Ovary (tissue), 9 donors: ENCODE measurements around the gene NOL9. TPM values are rescaled to one million over a fixed set of nuclear protein-coding genes. Genes with fewer than 3 reads are reported as not detected.

Experiments
- DNase-seq, 5 donors: peaks; one replicate each; pipeline ENCODE4 v3.0.0-alpha.2; 2019 to 2020
- H3K27ac ChIP-seq, 2 donors: fragments of 200-600 bp; one replicate each; pipeline versions ENCODE4 v1.5.1 to v1.8.0; 2019 to 2022
- H3K27me3 ChIP-seq: fragments of 200-600 bp; one replicate; pipeline ENCODE4 v1.8.0; 2022
- H3K36me3 ChIP-seq: fragments of 200-600 bp; sonication (generic); one replicate; pipeline ENCODE4 v1.5.1; 2019
- H3K4me1 ChIP-seq: one replicate; pipeline ENCODE4 v1.8.1; 2013; ENCODE audit warnings: mild to moderate bottlenecking, moderate library complexity; ENCODE audit not compliant: insufficient read depth
- H3K4me3 ChIP-seq: fragments of 200-600 bp; sonication (generic); one replicate; pipeline ENCODE4 v1.5.1; 2017
- H3K9me3 ChIP-seq, 2 donors: fragments of 200-600 bp in 1 of 2; sonication (generic) in 1 of 2; one replicate each; pipeline versions ENCODE4 v1.5.1 to v1.8.1; 2013 to 2019; ENCODE audit warnings: mild to moderate bottlenecking in 1 of 2, moderate library complexity in 1 of 2
- EP300 ChIP-seq: sonication (generic); formaldehyde crosslinking; IDR thresholded peaks from one replicate; pipeline ENCODE4 v1.6.1; 2017; ENCODE audit warnings: antibody characterized with exemption
- POLR2A ChIP-seq: fragments of 450-650 bp; IDR thresholded peaks from one replicate; pipeline ENCODE4 v1.6.1; 2017; ENCODE audit warnings: antibody characterized with exemption, mild to moderate bottlenecking, moderate library complexity
- WGBS, 3 donors: extraction: QIAGEN DNeasy Blood & Tissue Kit in 1 of 3; methylation state at CpG; one replicate each; pipeline versions ENCODE4 v1.1.5 to v1.1.7; 2013 to 2017; 5-methylcytosine and 5-hydroxymethylcytosine counted together
- intact Hi-C, 4 donors: fragments of 100-400 bp; cut with DNase I; formaldehyde crosslinking; loops; one replicate each; pipeline versions ENCODE4 v1.11.0 to v1.15.1; 2022 to 2023
- polyA plus RNA-seq, 2 donors: library from polyadenylated mRNA; stranded (reverse); fragments of 200-250 nt in 1 of 2; fragments of 350-450 nt in 1 of 2; fragmentation: Illumina TruSeq in 1 of 2; extraction: RNeasy Lipid Tissue Mini Kit (QIAGEN cat#74804) in 1 of 2; gene quantifications; one replicate each; pipeline ENCODE4 v1.2.3, GENCODE V29; 2013 to 2014
- total RNA-seq, 7 donors: library from RNA; depleted of rRNA in 2 of 7; stranded (reverse); fragments of >200 nt in 2 of 7; fragmentation: NEBNext Ultra II Directional in 3 of 7; extraction: Animal tissue kit (Norgen Biotek cat#: 25700) in 3 of 7; gene quantifications; one replicate each; pipeline versions ENCODE4 v1.1.0 to v1.2.4, GENCODE V29; 2016 to 2023
- TF ChIP-seq, protein P1 (sequence below), 3 donors: fragments of 450-650 bp in 2 of 3; fragments of 200-600 bp in 1 of 3; IDR thresholded peaks; one replicate each; pipeline versions ENCODE4 v1.5.1 to v1.8.0; 2016 to 2022; ENCODE audit warnings: antibody characterized with exemption in 3 of 3, mild to moderate bottlenecking in 1 of 3
- donor health status: DM: no; HTN: no; CAD: no; lungs with moderate emphysema.
- donor health status: DM: no; HTN: no; CAD: no.
- donor health status: Bipolar disorder and iron deficiency.
- donor health status: DM: yes; HTN: yes; CAD: no.
- donor health status: DM: no; HTN: no; CAD: no.
- donor health status: DM: yes; HTN: yes; CAD: no.

NOL9 gene
- total and polyA plus RNA-seq, 9 donors = 7.2 to 38.9 (median 25.8) TPM

GRCh38 chr1:6585081-6585722, 30.9 kb upstream of the NOL9 start:
- H3K4me3 ChIP-seq = no peak overlapping the region
- TF ChIP-seq EP300 (no peak), POLR2A (no peak)
- TF ChIP-seq, protein P1, sequence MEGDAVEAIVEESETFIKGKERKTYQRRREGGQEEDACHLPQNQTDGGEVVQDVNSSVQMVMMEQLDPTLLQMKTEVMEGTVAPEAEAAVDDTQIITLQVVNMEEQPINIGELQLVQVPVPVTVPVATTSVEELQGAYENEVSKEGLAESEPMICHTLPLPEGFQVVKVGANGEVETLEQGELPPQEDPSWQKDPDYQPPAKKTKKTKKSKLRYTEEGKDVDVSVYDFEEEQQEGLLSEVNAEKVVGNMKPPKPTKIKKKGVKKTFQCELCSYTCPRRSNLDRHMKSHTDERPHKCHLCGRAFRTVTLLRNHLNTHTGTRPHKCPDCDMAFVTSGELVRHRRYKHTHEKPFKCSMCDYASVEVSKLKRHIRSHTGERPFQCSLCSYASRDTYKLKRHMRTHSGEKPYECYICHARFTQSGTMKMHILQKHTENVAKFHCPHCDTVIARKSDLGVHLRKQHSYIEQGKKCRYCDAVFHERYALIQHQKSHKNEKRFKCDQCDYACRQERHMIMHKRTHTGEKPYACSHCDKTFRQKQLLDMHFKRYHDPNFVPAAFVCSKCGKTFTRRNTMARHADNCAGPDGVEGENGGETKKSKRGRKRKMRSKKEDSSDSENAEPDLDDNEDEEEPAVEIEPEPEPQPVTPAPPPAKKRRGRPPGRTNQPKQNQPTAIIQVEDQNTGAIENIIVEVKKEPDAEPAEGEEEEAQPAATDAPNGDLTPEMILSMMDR (IDR thresholded peaks at IDR 0.05) = no peak
- no peaks in the 10 kb centered on the region for H3K36me3 ChIP-seq
- no peaks in the 10 kb centered on the region for H3K27me3 ChIP-seq
- intact Hi-C loops = no loop called here
- peaks cover 5% of the 10 kb centered on the region for H3K4me1 ChIP-seq
- no peak overlapping the region for H3K27ac ChIP-seq
- WGBS, 3 donors = 68 to 72% (median 69%) methylated on average over 12 of the region's 12 CpGs
- no peaks in the 10 kb centered on the region for H3K9me3 ChIP-seq
- no peak for DNase-seq

- intact Hi-C loops = loop anchor here in 1 of 4 donors (5.0 kb wide), 2 partner anchors 53 to 812 kb away; no protein-coding TSS in a partner anchor
Observed at GRCh38 chr1:6584126-6585080, 30.1 kb upstream of the NOL9 start.

GRCh38 chr1:6582370-6582769, 28.1 kb upstream of the NOL9 start:
- 65 to 83% (median 75%) methylated on average over 1 of the region's 1 CpG for WGBS, 3 donors
- H3K27ac ChIP-seq = no peak overlapping the region
- H3K36me3 ChIP-seq = no peaks in the 10 kb centered on the region
- H3K4me3 ChIP-seq = no peak overlapping the region
- H3K9me3 ChIP-seq = no peaks in the 10 kb centered on the region
- intact Hi-C loops = loop anchor here in 1 of 4 donors (5.0 kb wide), 2 partner anchors 55 to 810 kb away; no protein-coding TSS in a partner anchor
- H3K27me3 ChIP-seq = no peaks in the 10 kb centered on the region
- no peak for DNase-seq
- TF ChIP-seq, protein P1 (IDR thresholded peaks at IDR 0.05) = no peak
- TF ChIP-seq POLR2A (no peak), EP300 (no peak)
- H3K4me1 ChIP-seq = peaks cover 4% of the 10 kb centered on the region

More at GRCh38 chr1:6584126-6585080, 30.1 kb upstream of the NOL9 start:
- H3K4me3 ChIP-seq = no peak overlapping the region
- no peaks in the 10 kb centered on the region for H3K27me3 ChIP-seq
- no peak overlapping the region for H3K27ac ChIP-seq
- H3K36me3 ChIP-seq = no peaks in the 10 kb centered on the region
- WGBS, 3 donors = 66 to 74% (median 70%) methylated on average over 21 of the region's 21 CpGs
- peaks cover 5% of the 10 kb centered on the region for H3K4me1 ChIP-seq
- no peaks in the 10 kb centered on the region for H3K9me3 ChIP-seq
- no peak for DNase-seq
- TF ChIP-seq POLR2A (no peak), EP300 (no peak)
- TF ChIP-seq, protein P1 (IDR thresholded peaks at IDR 0.05) = no peak

GRCh38 chr1:6581561-6582305, 27.4 kb upstream of the NOL9 start:
- H3K9me3 ChIP-seq = no peaks in the 10 kb centered on the region
- H3K27ac ChIP-seq = peak overlapping the region in 1 of 2 donors; percentile 91
- H3K4me1 ChIP-seq = peaks cover 4% of the 10 kb centered on the region
- H3K27me3 ChIP-seq = no peaks in the 10 kb centered on the region
- intact Hi-C loops = loop anchor here in 2 of 4 donors (2.0 to 5.0 kb wide), 3 partner anchors 19 to 809 kb away; no protein-coding TSS in a partner anchor
- DNase-seq = no peak
- WGBS, 3 donors = 77 to 80% (median 78%) methylated on average over 10 of the region's 10 CpGs
- TF ChIP-seq POLR2A = no peak
- no peak for TF ChIP-seq EP300
- TF ChIP-seq, protein P1 (IDR thresholded peaks at IDR 0.05) = no peak
- no peaks in the 10 kb centered on the region for H3K36me3 ChIP-seq
- no peak overlapping the region for H3K4me3 ChIP-seq
